GM12878 (cell line): Measurements from ENCODE around the gene SLC35G1. TPM values are rescaled to one million over a fixed set of nuclear protein-coding genes. Genes with fewer than 3 reads are reported as not detected.

Experiments used
- ATAC-seq: fragments of 200-7000 bp; cut with Tn5 transposase; 3 replicates; pipeline ENCODE4 v1.9.1; 2020; ENCODE audit warnings: mild to moderate bottlenecking, moderate library complexity
- BruUV-seq: library from RNA; stranded (reverse); fragments of 400-500 nt; replicated peaks from 2 replicates; lab custom pipeline; 2021; lab: Mats Ljungman, UMichigan
- CTCF ChIA-PET: fragments of 300-600 bp; sonication (Branson Sonifier 250); formaldehyde crosslinking; extraction: SDS; loops from one replicate; lab custom pipeline; 2021; ENCODE audit warnings: inconsistent platforms; lab: Yijun Ruan, JAX
- POLR2A ChIA-PET: fragments of 350-600 bp; formaldehyde crosslinking; extraction: SDS; loops from one replicate; lab custom pipeline; 2021; ENCODE audit warnings: inconsistent platforms; lab: Charles Lee
- RAD21 ChIA-PET: fragments of 300-600 bp; sonication (Branson Sonifier 250); formaldehyde crosslinking; loops from one replicate; lab custom pipeline; 2023; ENCODE audit warnings: antibody characterized with exemption; ENCODE audit not compliant: unreplicated experiment; lab: Charles Lee
- SMC1A ChIA-PET: fragments of 300-600 bp; sonication (Branson Sonifier 250); formaldehyde crosslinking; loops from one replicate; lab custom pipeline; 2023; ENCODE audit not compliant: unreplicated experiment, uncharacterized antibody; lab: Charles Lee
- DNase-seq: peaks from one replicate; pipeline ENCODE4 v3.0.0-alpha.2; 2011; ENCODE audit warnings: low read depth, low spot score
- FAIRE-seq: peaks from 3 replicates; lab custom pipeline; 2011; peaks lifted over from hg19 to GRCh38; lab: Jason Lieb, UNC
- H2AFZ ChIP-seq: 2 replicates; pipeline ENCODE4 v1.6.0; 2011; ENCODE audit warnings: low read depth, low read length, control low read depth; ENCODE audit not compliant: control insufficient read depth
- H3K27ac ChIP-seq: 2 replicates; pipeline ENCODE4 v1.5.1; 2011; ENCODE audit warnings: control low read depth; ENCODE audit not compliant: control insufficient read depth, insufficient read depth
- H3K27me3 ChIP-seq, 2 experiments: replicated peaks in 1 of 2; 2 replicates each; pipeline versions ENCODE4 v1.6.0 to v1.6.1; 2011; ENCODE audit warnings: low read length in 1 of 2; ENCODE audit not compliant: control insufficient read depth in 2 of 2, insufficient read depth in 2 of 2
- H3K36me3 ChIP-seq, 2 experiments: 2 replicates each; pipeline ENCODE4 v1.5.1; 2011; ENCODE audit warnings: low read length in 1 of 2; ENCODE audit not compliant: control insufficient read depth in 2 of 2, insufficient read depth in 2 of 2
- H3K4me1 ChIP-seq: 2 replicates; pipeline ENCODE4 v1.6.1; 2011; ENCODE audit warnings: mild to moderate bottlenecking, low read length, moderate library complexity, mixed read lengths; ENCODE audit not compliant: control insufficient read depth, insufficient read depth
- H3K4me2 ChIP-seq: 2 replicates; pipeline ENCODE4 v1.6.0; 2011; ENCODE audit warnings: control low read depth; ENCODE audit not compliant: control insufficient read depth, insufficient read depth
- H3K4me3 ChIP-seq: fragments of 200-600 bp; sonication (generic); 2 replicates; pipeline ENCODE4 v1.5.1; 2016
- H3K79me2 ChIP-seq: 2 replicates; pipeline ENCODE4 v1.6.0; 2011; ENCODE audit warnings: low read length; ENCODE audit not compliant: control insufficient read depth, insufficient read depth
- H3K9ac ChIP-seq: 2 replicates; pipeline ENCODE4 v1.8.0; 2011; ENCODE audit warnings: low read length, control low read depth, mixed read lengths; ENCODE audit not compliant: control insufficient read depth, insufficient read depth
- H3K9me3 ChIP-seq: replicated peaks from 3 replicates; pipeline ENCODE4 v1.5.1; 2011; ENCODE audit warnings: mild to moderate bottlenecking, low read length; ENCODE audit not compliant: control insufficient read depth, insufficient read depth
- H4K20me1 ChIP-seq: 2 replicates; pipeline ENCODE4 v1.6.0; 2011; ENCODE audit not compliant: control insufficient read depth, insufficient read depth
- BACH1 ChIP-seq: fragments of 450-650 bp; IDR thresholded peaks from 2 replicates; pipeline ENCODE4 v1.6.1; 2017; ENCODE audit warnings: mild to moderate bottlenecking, borderline replicate concordance
- EGR1 ChIP-seq, 2 experiments: IDR thresholded peaks; 1 replicate in 1 of 2; 2 replicates in 1 of 2; pipeline ENCODE4 v1.6.1; 2011 to 2012; ENCODE audit warnings: low read depth in 2 of 2, low read length in 2 of 2, borderline replicate concordance in 1 of 2, mild to moderate bottlenecking in 1 of 2, moderate library complexity in 1 of 2
- ETV6 ChIP-seq, 2 experiments: fragments of 450-650 bp in 1 of 2; IDR thresholded peaks in 1 of 2; conservative IDR thresholded peaks in 1 of 2; 2 replicates each; pipeline ENCODE4 v1.6.1; 2014; ENCODE audit warnings: antibody characterized with exemption in 1 of 2, borderline replicate concordance in 1 of 2, low read depth in 1 of 2, mild to moderate bottlenecking in 1 of 2, moderate library complexity in 1 of 2
- IKZF2 ChIP-seq, 2 experiments: fragments of 450-650 bp; IDR thresholded peaks; 2 replicates each; pipeline ENCODE4 v1.6.1; 2017; ENCODE audit warnings: mild to moderate bottlenecking in 2 of 2, moderate library complexity in 2 of 2
- LARP7 ChIP-seq: fragments of 450-650 bp; IDR thresholded peaks from 2 replicates; pipeline ENCODE4 v1.6.1; 2017; ENCODE audit warnings: mild to moderate bottlenecking
- MEF2B ChIP-seq: fragments of 450-650 bp; IDR thresholded peaks from 2 replicates; pipeline ENCODE4 v1.6.1; 2018; ENCODE audit warnings: mild to moderate bottlenecking, moderate library complexity; ENCODE audit not compliant: partially characterized antibody, poor library complexity, severe bottlenecking
- MTA2 ChIP-seq: fragments of 450-650 bp; IDR thresholded peaks from 2 replicates; pipeline ENCODE4 v1.6.1; 2016; ENCODE audit warnings: low read depth, mild to moderate bottlenecking, moderate library complexity
- NFYA ChIP-seq: IDR thresholded peaks from 2 replicates; pipeline ENCODE4 v1.6.1; 2011; ENCODE audit warnings: low read depth, mild to moderate bottlenecking, low read length, improper control_type of control experiment, borderline replicate concordance
- PAX5 ChIP-seq: IDR thresholded peaks from 2 replicates; pipeline ENCODE4 v1.6.1; 2011; ENCODE audit warnings: low read depth, low read length, borderline replicate concordance
- RCOR1 ChIP-seq: conservative IDR thresholded peaks from 2 replicates; pipeline ENCODE4 v1.6.1; 2012; ENCODE audit warnings: low read depth, low read length, improper control_type of control experiment
- WGBS: methylation state at CpG from one replicate; pipeline ENCODE4 v1.1.6; 2016; ENCODE audit warnings: low lambda C conversion rate; ENCODE audit not compliant: insufficient replicate concordance, insufficient coverage; ENCODE audit errors: missing lambda C conversion rate; 5-methylcytosine and 5-hydroxymethylcytosine counted together
- in situ Hi-C: fragments of 300-500 bp; cut with MboI; formaldehyde crosslinking; loops from 9 replicates; pipeline ENCODE4 v1.14.3; 2018; ENCODE audit warnings: mixed read lengths
- intact Hi-C: fragments of 100-400 bp; cut with micrococcal nuclease; formaldehyde crosslinking; loops from one replicate; pipeline ENCODE4 v1.14.2; 2022; ENCODE audit not compliant: unreplicated experiment
- polyA plus RNA-seq, 11 experiments: library from polyadenylated mRNA; depleted of rRNA in 4 of 11; unstranded in 6 of 11; stranded (reverse) in 5 of 11; fragments of >200 nt; fragmentation: Nextera tagmentation in 4 of 11; fragmentation: Illumina TruSeq in 1 of 11; extraction: Ambion mirVana in 4 of 11; extraction: Trizol in 1 of 11; gene quantifications; 1 replicate in 1 of 11; 2 replicates in 10 of 11; pipeline versions ENCODE4 v1.2.1 to v1.2.3, GENCODE V29; 2011 to 2016; ENCODE audit warnings: inconsistent platforms in 2 of 11, missing spikeins in 2 of 11, low read depth in 1 of 11
- total RNA-seq, 4 experiments: library from RNA; depleted of rRNA in 3 of 4; stranded (reverse); fragments of >200 nt in 3 of 4; fragmentation: Illumina TruSeq in 1 of 4; extraction: Trizol in 1 of 4; gene quantifications; 2 replicates each; pipeline versions ENCODE4 v1.2.1 to v1.2.3, GENCODE V29; 2013 to 2021

Gene SLC35G1
- total and polyA plus RNA-seq, 10 of the 15 experiments (the other 5 are each of a cell fraction or from before 2014, with no cell fraction given): 1.7 to 8.8 (median 6.7) TPM

GRCh38 chr10:93911866-93912265 is 18.1 kb downstream of the SLC35G1 start:
- H3K27ac ChIP-seq: no peak overlapping the region
- in situ Hi-C loops: loop anchor here (10.0 kb wide), 1 partner anchor 403 kb away; no protein-coding TSS in a partner anchor
- SMC1A ChIA-PET: no interaction called here
- intact Hi-C loops: no loop called here
- POLR2A ChIA-PET: no interaction called here
- no peak for ATAC-seq
- no peak for TF ChIP-seq RCOR1
- TF ChIP-seq, all 136 proteins: peak for 0
- Histone ChIP-seq H4K20me1 (no peaks in the 10 kb centered on the region), H3K4me2 (no peak overlapping the region), H3K4me3 (no peak overlapping the region), H3K9me3 (no peaks in the 10 kb centered on the region), H3K79me2 (no peaks in the 10 kb centered on the region), H3K36me3 (peaks cover 0 to 4% of the 10 kb centered on the region in 2 experiments; a peak in 3 of 4 replicates), H3K4me1 (no peaks in the 10 kb centered on the region), H3K27me3 (no peaks in the 10 kb centered on the region), H3K9ac (no peak overlapping the region), H2AFZ (no peak overlapping the region)
- DNase-seq (no peak), FAIRE-seq (no peak)
- BruUV-seq: no TSS peak
- CTCF ChIA-PET: no interaction called here
- RAD21 ChIA-PET: no interaction called here
- WGBS: 72% methylated on average over 6 of the region's 6 CpGs

GRCh38 chr10:93912444-93912843 is 18.7 kb downstream of the SLC35G1 start:
- Histone ChIP-seq H3K4me2 (no peak overlapping the region), H3K27me3 (no peaks in the 10 kb centered on the region), H3K4me3 (no peak overlapping the region), H3K79me2 (no peaks in the 10 kb centered on the region), H3K27ac (no peak overlapping the region)
- intact Hi-C loops: no loop called here
- no peak for ATAC-seq
- DNase-seq: no peak
- SMC1A ChIA-PET: no interaction called here
- TF ChIP-seq MTA2 (no peak), BACH1 (no peak), IKZF2 (IDR thresholded peaks at IDR 0.05) (no peak), EGR1 (IDR thresholded peaks at IDR 0.05; ENCODE audit: borderline replicate concordance in 1 of 2, low read depth in 2 of 2, low read length in 2 of 2) (no peak), PAX5 (no peak), ETV6 (conservative IDR thresholded peaks at IDR 0.05 in 1 of 2, IDR thresholded peaks at IDR 0.05 in 1 of 2; ENCODE audit: borderline replicate concordance in 1 of 2, low read depth in 1 of 2) (no peak), NFYA (no peak), MEF2B (no peak), LARP7 (no peak)
- TF ChIP-seq, all 136 proteins: peak for 0
- 98% methylated on average over 2 of the region's 2 CpGs for WGBS
- peaks cover 0 to 4% of the 10 kb centered on the region in 2 experiments; a peak in 3 of 4 replicates for H3K36me3 ChIP-seq
- H3K4me1 ChIP-seq: no peaks in the 10 kb centered on the region
- no peaks in the 10 kb centered on the region for H4K20me1 ChIP-seq
- H2AFZ ChIP-seq: no peak overlapping the region
- CTCF ChIA-PET: interaction anchor here (1.4 kb wide), 1 partner anchor 9 kb away, joined by 3 read pairs; no protein-coding TSS in a partner anchor
- POLR2A ChIA-PET: no interaction called here
- no TSS peak for BruUV-seq
- H3K9me3 ChIP-seq: no peaks in the 10 kb centered on the region
- H3K9ac ChIP-seq: no peak overlapping the region
- in situ Hi-C loops: loop anchor here (10.0 kb wide), 1 partner anchor 402 kb away; no protein-coding TSS in a partner anchor
- FAIRE-seq: no peak
- RAD21 ChIA-PET: no interaction called here
